Stimulated activated naive B cell treated with anti-CD40 and anti-IgM and Interleukin-4, amounts not matched to agents 10 μg/mL and 1 μg/mL and 100 μg/mL, for 72 hours (primary cell): ENCODE measurements around the gene MAPKAPK3.
A peak's percentile ranks its signal among the peaks of the same experiment; 100 is the strongest.

Experiments used
- ATAC-seq, 2 donors: fragments of 150-1000 bp; cut with Tn5 transposase; replicated peaks; 2 replicates each; pipeline ENCODE4 v1.10.0; 2021; ENCODE audit warnings: moderate library complexity in 1 of 2
- DNase-seq: peaks from one replicate; pipeline ENCODE4 v3.0.0; 2021
- H3K27ac Mint-ChIP-seq: one replicate; pipeline ENCODE4 v1.8.0; 2022; ENCODE audit warnings: mild to moderate bottlenecking, mixed read lengths
- H3K27me3 Mint-ChIP-seq, 2 donors: one replicate each; pipeline ENCODE4 v1.8.0; 2022; ENCODE audit warnings: mixed read lengths in 2 of 2
- H3K36me3 Mint-ChIP-seq, 2 donors: one replicate each; pipeline ENCODE4 v1.8.0; 2022; ENCODE audit warnings: mixed read lengths in 2 of 2, mild to moderate bottlenecking in 1 of 2
- H3K4me1 Mint-ChIP-seq, 2 donors: one replicate each; pipeline ENCODE4 v1.8.0; 2022; ENCODE audit warnings: mixed read lengths in 2 of 2, mild to moderate bottlenecking in 1 of 2
- H3K4me3 Mint-ChIP-seq, 2 donors: one replicate each; pipeline ENCODE4 v1.8.0; 2022; ENCODE audit warnings: mild to moderate bottlenecking in 2 of 2, mixed read lengths in 2 of 2, moderate library complexity in 1 of 2
- H3K9me3 Mint-ChIP-seq, 2 donors: one replicate each; pipeline ENCODE4 v1.8.0; 2022; ENCODE audit warnings: mixed read lengths in 2 of 2, mild to moderate bottlenecking in 1 of 2

The MAPKAPK3 gene

GRCh38 chr3:50599716-50600118 is 17.2 kb upstream of the MAPKAPK3 start:
- Mint-ChIP-seq H3K36me3 (peaks cover 45 to 56% of the 10 kb centered on the region in 2 donors), H3K4me1 (peaks cover 60 to 70% of the 10 kb centered on the region in 2 donors), H3K4me3 (peak overlapping the region; percentile 53 to 61), H3K27ac (peak overlapping the region; percentile 100), H3K27me3 (no peaks in the 10 kb centered on the region), H3K9me3 (no peaks in the 10 kb centered on the region)
- ATAC-seq, result no peak
- no peak for DNase-seq

GRCh38 chr3:50600141-50600753 is 16.7 kb upstream of the MAPKAPK3 start:
- peak overlapping the region; percentile 53 to 61 for H3K4me3 Mint-ChIP-seq
- H3K27ac Mint-ChIP-seq, result peak overlapping the region; percentile 100
- peaks cover 46 to 56% of the 10 kb centered on the region in 2 donors for H3K36me3 Mint-ChIP-seq
- no peaks in the 10 kb centered on the region for H3K27me3 Mint-ChIP-seq
- peaks cover 65 to 72% of the 10 kb centered on the region in 2 donors for H3K4me1 Mint-ChIP-seq
- H3K9me3 Mint-ChIP-seq, result no peaks in the 10 kb centered on the region
- DNase-seq, result no peak
- ATAC-seq, result no peak

GRCh38 chr3:50600841-50601591 is 15.9 kb upstream of the MAPKAPK3 start:
- H3K27ac Mint-ChIP-seq, result peak overlapping the region; percentile 100
- DNase-seq, result peak; percentile 93
- H3K27me3 Mint-ChIP-seq, result no peaks in the 10 kb centered on the region
- H3K36me3 Mint-ChIP-seq, result peaks cover 53 to 64% of the 10 kb centered on the region in 2 donors
- peak overlapping the region; percentile 53 to 61 for H3K4me3 Mint-ChIP-seq
- no peaks in the 10 kb centered on the region for H3K9me3 Mint-ChIP-seq
- ATAC-seq, result peak; percentile 73 to 75
- H3K4me1 Mint-ChIP-seq, result peaks cover 73 to 79% of the 10 kb centered on the region in 2 donors

GRCh38 chr3:50602595-50603191 is 14.3 kb upstream of the MAPKAPK3 start:
- peaks cover 82 to 96% of the 10 kb centered on the region in 2 donors for H3K4me1 Mint-ChIP-seq
- H3K4me3 Mint-ChIP-seq, result peak overlapping the region; percentile 61 to 71
- no peaks in the 10 kb centered on the region for H3K27me3 Mint-ChIP-seq
- peaks cover 62 to 79% of the 10 kb centered on the region in 2 donors for H3K36me3 Mint-ChIP-seq
- H3K9me3 Mint-ChIP-seq, result no peaks in the 10 kb centered on the region
- ATAC-seq (no peak), DNase-seq (no peak)
- H3K27ac Mint-ChIP-seq, result peak overlapping the region; percentile 100

- ATAC-seq (no peak), DNase-seq (no peak)
- Mint-ChIP-seq H3K9me3 (no peaks in the 10 kb centered on the region), H3K4me3 (peak overlapping the region; percentile 33 to 51), H3K4me1 (peaks cover 86 to 100% of the 10 kb centered on the region in 2 donors), H3K27ac (peak overlapping the region; percentile 100), H3K36me3 (peaks cover 67 to 84% of the 10 kb centered on the region in 2 donors), H3K27me3 (no peaks in the 10 kb centered on the region)
These were observed 13.5 kb upstream of the MAPKAPK3 start for GRCh38 chr3:50603261-50604109.

- ATAC-seq (no peak), DNase-seq (no peak)
- Mint-ChIP-seq H3K36me3 (peaks cover 67 to 85% of the 10 kb centered on the region in 2 donors), H3K4me1 (peaks cover 89 to 100% of the 10 kb centered on the region in 2 donors), H3K27ac (peak overlapping the region; percentile 100), H3K27me3 (no peaks in the 10 kb centered on the region), H3K4me3 (peak overlapping the region; percentile 33 to 51), H3K9me3 (no peaks in the 10 kb centered on the region)
These were observed 12.8 kb upstream of the MAPKAPK3 start for GRCh38 chr3:50604110-50604621.

- no peaks in the 10 kb centered on the region for H3K27me3 Mint-ChIP-seq
- peaks cover 86 to 99% of the 10 kb centered on the region in 2 donors for H3K4me1 Mint-ChIP-seq
- no peaks in the 10 kb centered on the region for H3K9me3 Mint-ChIP-seq
- H3K27ac Mint-ChIP-seq, result peak overlapping the region; percentile 100
- peak overlapping the region; percentile 91 to 92 for H3K4me3 Mint-ChIP-seq
- DNase-seq (peak; percentile 76), ATAC-seq (peak; percentile 53 to 55)
- H3K36me3 Mint-ChIP-seq, result peaks cover 68 to 85% of the 10 kb centered on the region in 2 donors
These were observed 12.0 kb upstream of the MAPKAPK3 start for GRCh38 chr3:50604628-50605588.

- Mint-ChIP-seq H3K9me3 (no peaks in the 10 kb centered on the region), H3K4me1 (peaks cover 77 to 94% of the 10 kb centered on the region in 2 donors), H3K36me3 (peaks cover 75 to 90% of the 10 kb centered on the region in 2 donors), H3K27me3 (no peaks in the 10 kb centered on the region), H3K4me3 (peak overlapping the region; percentile 91 to 92), H3K27ac (peak overlapping the region; percentile 100)
- DNase-seq, result no peak
- no peak for ATAC-seq
These were observed 11.0 kb upstream of the MAPKAPK3 start for GRCh38 chr3:50605901-50606326.

- Mint-ChIP-seq H3K4me3 (peak overlapping the region; percentile 91 to 92), H3K36me3 (peaks cover 82 to 97% of the 10 kb centered on the region in 2 donors), H3K27me3 (no peaks in the 10 kb centered on the region), H3K4me1 (peaks cover 72 to 88% of the 10 kb centered on the region in 2 donors), H3K27ac (peak overlapping the region; percentile 47), H3K9me3 (no peaks in the 10 kb centered on the region)
- ATAC-seq (no peak), DNase-seq (no peak)
These were observed 10.4 kb upstream of the MAPKAPK3 start for GRCh38 chr3:50606596-50606995.

GRCh38 chr3:50607271-50608091 is 9.5 kb upstream of the MAPKAPK3 start:
- Mint-ChIP-seq H3K4me1 (peaks cover 67 to 84% of the 10 kb centered on the region in 2 donors), H3K9me3 (no peaks in the 10 kb centered on the region), H3K36me3 (peaks cover 78 to 96% of the 10 kb centered on the region in 2 donors), H3K27me3 (no peaks in the 10 kb centered on the region), H3K4me3 (peak overlapping the region; percentile 91 to 92), H3K27ac (peak overlapping the region; percentile 62)
- no peak for DNase-seq
- no peak for ATAC-seq

GRCh38 chr3:50608278-50608677 is 8.7 kb upstream of the MAPKAPK3 start:
- Mint-ChIP-seq H3K4me1 (peaks cover 63 to 82% of the 10 kb centered on the region in 2 donors), H3K36me3 (peaks cover 73 to 91% of the 10 kb centered on the region in 2 donors), H3K27me3 (no peaks in the 10 kb centered on the region), H3K27ac (peak overlapping the region; percentile 93), H3K9me3 (no peaks in the 10 kb centered on the region), H3K4me3 (peak overlapping the region; percentile 91 to 92)
- no peak for DNase-seq
- no peak for ATAC-seq
